ENCODE data around the gene CDKAL1.

Gene CDKAL1

GRCh38 chr6:20684474-20684873 is 150.2 kb downstream of the CDKAL1 start:
- no peak for DNase-seq

GRCh38 chr6:20686142-20686541 is 151.9 kb downstream of the CDKAL1 start:
- no peak for DNase-seq

DNA sequence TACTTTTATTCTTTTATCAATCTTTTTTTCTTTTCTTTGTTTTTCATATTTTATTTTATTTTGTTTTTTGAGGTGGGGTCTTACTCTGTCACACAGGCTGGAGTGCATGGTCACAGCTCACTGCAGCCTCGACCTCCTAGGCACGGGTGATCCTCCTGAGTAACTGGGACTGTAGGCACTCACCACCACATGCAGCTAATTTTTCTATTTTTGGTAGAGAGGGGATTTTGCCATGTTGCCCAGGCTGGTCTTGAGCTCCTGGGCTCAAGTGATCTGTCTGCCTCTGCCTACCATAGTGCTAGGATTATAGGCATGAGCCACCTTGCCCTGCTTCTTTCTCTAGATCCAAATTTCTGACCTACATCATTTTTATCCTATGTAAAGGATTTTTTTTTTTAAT is 153.2 kb downstream of the CDKAL1 start:
- no peak for DNase-seq

- no peak for DNase-seq
Measured at GRCh38 chr6:20688710-20689500, 154.6 kb downstream of the CDKAL1 start.

DNA sequence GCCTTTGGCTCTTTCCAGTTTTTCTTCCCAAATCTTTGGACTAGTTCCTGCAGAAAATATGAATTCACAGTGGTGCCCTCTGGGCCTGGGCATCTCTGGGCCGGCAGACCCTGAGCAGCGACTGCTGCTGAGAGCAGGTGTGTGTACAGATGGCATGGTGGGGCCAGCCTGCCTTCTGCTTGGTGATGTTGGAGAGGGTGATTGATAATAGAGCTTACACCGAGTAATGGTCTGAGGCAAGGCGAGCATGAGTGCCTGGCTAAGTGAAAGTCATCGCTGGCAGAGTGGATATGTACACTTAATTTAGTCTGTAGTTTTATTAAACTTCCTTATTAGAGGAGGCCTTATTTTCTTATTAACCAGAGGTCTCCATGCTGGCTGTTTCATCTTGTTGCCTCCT is 156.9 kb downstream of the CDKAL1 start:
- DNase-seq = no peak

DNA sequence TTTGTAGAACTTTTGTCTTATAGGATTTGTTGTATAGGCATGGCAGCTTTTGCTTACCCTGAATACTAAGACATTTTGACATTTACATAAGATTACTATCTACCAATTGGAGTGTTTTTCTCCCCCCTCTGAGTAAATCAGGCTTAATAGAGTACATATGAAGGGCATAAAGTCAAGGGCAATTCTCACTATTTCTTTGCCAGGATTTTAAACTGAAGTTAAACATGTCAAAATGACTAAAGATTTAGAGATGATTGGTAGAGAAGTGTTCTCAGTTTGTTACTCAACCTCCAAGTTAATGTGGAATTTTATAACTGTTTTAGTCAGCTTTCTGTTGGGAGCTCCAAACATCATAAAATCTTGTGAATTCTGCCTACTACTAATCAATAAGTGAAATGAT is 157.8 kb downstream of the CDKAL1 start:
- DNase-seq = no peak

- no peak for DNase-seq
Measured at GRCh38 chr6:20693466-20694063, 159.3 kb downstream of the CDKAL1 start.

GRCh38 chr6:20696676-20697075 is 162.4 kb downstream of the CDKAL1 start:
- DNase-seq = no peak

DNA sequence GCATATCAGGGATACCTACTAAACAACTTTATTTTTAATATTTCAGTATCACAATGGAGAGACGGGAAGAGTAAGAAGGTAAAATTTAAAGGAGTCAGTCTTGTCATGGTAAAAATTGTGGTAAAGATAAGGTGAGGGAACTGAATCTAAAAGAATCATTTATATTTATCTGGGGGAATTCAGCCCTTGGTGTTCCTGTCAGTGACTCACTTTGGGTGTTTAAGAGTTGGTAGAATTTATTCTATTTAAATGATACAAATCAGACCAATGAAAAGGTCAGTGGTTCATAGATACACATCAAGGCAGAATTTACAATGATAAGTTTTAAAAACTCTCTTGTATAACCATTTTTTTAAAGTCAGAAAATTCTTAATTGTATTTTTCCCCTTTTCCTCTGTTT is 164.4 kb downstream of the CDKAL1 start:
- no peak for DNase-seq

DNA sequence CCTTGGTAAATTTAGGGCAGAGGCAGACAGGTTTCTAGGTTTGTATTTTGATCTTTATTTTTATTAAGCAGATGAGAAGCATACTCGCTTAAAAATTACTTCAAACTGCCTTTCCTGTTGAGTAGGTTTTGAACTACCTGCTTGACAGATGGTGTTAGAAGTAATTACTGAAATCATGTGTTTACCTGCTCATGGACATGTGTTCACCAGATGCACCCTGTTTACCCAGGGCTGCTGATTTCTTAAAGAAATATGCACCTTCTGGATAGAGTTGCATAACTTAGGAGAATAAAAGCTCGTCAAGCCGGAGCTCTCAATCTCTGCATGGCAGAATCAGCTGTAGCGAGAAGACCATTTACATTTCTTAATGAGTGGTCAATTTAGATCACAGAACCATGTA is 165.1 kb downstream of the CDKAL1 start:
- DNase-seq = no peak

DNA sequence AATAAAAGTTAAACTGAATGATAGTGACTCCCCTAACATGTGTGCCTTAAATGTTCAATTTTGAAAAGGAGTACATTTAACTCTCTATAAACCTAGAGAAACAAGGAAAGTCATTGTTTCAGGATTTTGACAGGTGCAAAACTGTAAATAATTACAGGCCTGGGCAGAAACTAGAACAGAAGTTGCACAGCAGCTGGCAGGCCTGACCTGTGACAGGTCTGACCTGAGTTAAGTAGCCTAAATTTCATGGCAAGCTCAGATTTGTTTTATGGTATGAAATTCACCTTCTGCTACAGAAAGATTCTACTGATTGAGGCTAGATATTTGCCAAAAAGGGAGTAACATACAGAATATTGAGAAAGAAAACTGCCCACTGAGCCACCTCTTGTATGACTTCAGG is 166.1 kb downstream of the CDKAL1 start:
- DNase-seq = no peak

DNA sequence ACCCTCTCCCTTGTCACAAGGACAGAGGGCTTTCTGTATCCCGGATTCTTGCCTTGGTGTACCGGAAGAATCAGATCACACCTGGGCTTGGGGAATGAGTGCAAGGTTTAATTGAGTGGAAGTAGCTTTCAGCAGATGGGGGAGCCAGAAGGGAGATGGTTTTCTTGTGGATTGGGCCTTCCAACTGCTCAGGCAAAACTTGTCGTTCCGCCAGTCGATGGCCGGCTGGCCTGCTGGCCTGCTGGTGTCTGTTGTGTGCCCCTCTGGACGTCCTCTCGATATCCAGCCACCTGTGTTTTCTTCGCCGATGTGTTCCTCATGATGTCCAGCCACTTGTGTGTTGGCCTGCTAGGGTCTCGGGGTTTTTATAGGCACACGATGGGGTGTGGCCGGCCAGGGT is 168.1 kb downstream of the CDKAL1 start:
- DNase-seq = no peak

- no peak for DNase-seq
Measured at GRCh38 chr6:20703049-20703448, 168.8 kb downstream of the CDKAL1 start.

DNA sequence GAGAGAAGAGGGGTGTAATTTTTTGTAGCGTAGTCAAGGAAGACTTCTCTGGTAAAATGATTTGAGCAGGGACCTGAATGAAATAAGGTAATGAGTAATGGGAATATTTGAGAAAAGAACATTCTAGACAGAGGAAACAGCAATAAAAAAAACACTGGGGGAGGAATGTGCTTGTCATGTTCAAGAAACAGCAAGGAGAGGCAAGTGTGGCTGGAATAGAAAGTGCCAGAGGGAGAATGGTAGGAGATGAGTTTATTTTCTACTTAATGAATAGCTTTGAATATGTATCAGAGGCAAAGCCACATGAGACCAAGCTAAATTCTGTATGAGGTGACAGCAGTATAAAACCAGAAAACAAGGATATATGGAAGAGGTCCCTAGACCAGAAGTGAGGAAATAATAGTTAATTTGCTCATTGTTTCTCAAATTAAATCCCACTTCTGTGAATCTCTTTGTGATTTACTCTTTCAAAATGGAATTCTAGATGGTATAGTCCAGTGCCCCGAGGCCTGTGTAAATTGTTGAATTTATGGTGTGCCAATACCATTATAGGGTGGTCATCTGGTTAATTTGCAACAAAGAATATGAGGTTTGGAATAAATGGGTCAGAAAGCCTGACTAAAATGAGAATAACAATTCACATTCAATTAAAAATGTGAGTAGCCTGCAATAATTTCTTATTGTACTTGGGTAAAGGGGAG is 170.2 kb downstream of the CDKAL1 start:
- DNase-seq = no peak

DNA sequence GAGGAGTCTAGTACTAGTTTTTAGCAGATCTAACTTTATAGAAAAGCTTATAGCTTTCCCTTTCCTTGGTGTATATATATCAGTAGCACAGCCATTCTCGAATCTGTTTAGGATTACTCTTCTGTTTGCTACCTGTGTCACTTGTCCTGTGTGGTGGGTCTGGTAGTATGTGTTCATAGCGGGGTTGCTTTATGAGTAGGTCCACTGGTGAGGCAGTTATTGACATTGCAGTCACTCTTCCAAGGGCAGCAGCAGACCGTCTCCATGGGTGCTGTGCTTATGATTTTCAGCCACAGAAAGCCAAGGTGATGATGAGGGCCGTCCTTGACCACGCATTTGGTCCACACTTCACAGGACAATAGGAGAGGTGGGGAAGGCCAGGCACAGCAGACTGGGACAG is 171.5 kb downstream of the CDKAL1 start:
- DNase-seq = no peak

GRCh38 chr6:20706238-20706938 is 172.1 kb downstream of the CDKAL1 start:
- no peak for DNase-seq

GRCh38 chr6:20706939-20707485 is 172.8 kb downstream of the CDKAL1 start:
- no peak for DNase-seq

DNA sequence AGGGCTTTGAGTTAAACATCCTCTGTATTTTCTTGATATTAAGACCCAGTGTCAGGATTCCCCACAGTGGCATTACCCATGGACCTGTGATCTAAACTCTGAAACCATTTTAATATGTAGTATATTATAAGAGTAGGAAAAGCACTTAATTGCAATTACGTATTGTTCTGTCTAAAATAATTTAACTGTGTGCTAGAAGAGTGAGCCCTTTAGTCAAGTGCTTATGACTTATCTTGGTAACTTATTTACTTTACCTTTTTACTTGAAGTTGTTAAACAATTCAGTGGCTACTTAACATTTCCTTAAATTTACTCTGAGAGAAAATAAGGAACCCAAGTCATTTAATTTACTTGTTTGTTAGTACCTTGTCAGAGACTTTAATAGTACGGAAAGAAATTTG is 173.6 kb downstream of the CDKAL1 start:
- DNase-seq = no peak

DNA sequence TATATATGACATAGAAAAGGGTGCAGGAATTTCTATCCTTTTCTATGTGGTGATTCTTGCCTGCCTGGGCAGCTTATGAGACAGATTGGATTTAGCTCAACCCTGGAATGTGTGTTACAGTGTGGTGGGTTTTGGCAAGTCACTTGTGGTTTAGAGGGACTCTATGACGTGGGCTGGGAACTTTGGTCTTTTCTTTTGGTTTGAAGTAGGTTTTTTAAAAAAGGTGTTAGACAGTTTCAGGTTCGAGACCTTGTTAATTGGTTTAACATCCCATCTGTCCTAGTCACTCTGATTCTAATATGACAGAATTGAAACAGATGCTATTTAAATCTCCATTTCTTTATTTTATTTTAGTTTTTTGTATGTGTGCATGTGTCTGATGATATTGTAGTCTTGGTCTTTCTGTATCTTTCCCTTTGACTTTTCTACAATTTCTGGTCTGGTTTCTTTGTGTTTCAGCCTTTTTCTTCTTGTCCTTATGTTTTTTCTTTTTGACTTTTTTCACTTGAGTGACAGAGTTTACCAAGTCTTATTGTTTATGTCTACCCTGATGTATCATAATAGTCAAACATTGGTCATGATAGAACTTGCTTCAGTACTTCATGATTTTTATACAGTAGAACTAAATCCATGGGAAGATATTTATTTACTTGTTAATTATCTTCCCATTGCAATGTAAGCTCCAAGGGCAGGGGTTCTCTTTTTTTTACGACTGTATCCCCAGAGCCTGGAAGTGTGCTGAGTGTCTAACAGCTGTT is 174.3 kb downstream of the CDKAL1 start:
- DNase-seq = no peak

- no peak for DNase-seq
Measured at GRCh38 chr6:20709451-20709850, 175.2 kb downstream of the CDKAL1 start.

GRCh38 chr6:20710341-20710740 is 176.1 kb downstream of the CDKAL1 start:
- DNase-seq = no peak

GRCh38 chr6:20711518-20711917 is 177.3 kb downstream of the CDKAL1 start:
- no peak for DNase-seq

- no peak for DNase-seq
Measured at GRCh38 chr6:20712011-20712410, 177.8 kb downstream of the CDKAL1 start.
